Measurements from ENCODE around the gene MRPL20.
"Not testable (repeated sequence)": the region's sequence is repeated elsewhere in the genome, so short reads cannot be mapped to it uniquely, and the experiment has no call there.

DNA sequence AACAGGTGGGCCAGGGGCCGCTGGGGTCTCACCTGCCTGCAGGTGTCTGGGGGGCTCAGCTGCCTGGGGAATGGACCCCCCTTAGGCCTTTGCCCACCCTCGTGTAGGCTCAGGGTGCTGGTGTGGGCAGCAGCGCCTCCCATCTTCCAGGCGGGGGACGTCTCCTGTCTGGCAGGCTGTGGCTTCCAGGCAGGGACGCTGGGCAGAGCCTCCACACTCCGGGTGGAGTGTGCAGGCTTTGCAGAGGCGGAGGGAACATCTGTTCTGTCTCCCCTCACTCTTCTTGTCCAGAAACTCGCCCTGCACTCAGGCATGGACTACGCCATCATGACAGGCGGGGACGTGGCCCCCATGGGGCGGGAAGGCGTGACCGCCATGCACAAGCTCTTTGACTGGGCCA is 48.8 kb upstream of the MRPL20 start:
- TF ChIP-seq, protein P1, sequence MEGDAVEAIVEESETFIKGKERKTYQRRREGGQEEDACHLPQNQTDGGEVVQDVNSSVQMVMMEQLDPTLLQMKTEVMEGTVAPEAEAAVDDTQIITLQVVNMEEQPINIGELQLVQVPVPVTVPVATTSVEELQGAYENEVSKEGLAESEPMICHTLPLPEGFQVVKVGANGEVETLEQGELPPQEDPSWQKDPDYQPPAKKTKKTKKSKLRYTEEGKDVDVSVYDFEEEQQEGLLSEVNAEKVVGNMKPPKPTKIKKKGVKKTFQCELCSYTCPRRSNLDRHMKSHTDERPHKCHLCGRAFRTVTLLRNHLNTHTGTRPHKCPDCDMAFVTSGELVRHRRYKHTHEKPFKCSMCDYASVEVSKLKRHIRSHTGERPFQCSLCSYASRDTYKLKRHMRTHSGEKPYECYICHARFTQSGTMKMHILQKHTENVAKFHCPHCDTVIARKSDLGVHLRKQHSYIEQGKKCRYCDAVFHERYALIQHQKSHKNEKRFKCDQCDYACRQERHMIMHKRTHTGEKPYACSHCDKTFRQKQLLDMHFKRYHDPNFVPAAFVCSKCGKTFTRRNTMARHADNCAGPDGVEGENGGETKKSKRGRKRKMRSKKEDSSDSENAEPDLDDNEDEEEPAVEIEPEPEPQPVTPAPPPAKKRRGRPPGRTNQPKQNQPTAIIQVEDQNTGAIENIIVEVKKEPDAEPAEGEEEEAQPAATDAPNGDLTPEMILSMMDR (IDR thresholded peaks at IDR 0.05; ENCODE audit: poor library complexity, severe bottlenecking), result not testable (repeated sequence)
- not testable (repeated sequence) for TF ChIP-seq RAD21 (conservative IDR thresholded peaks at IDR 0.05); EZH2 (IDR thresholded peaks at IDR 0.05; ENCODE audit: borderline replicate concordance, insufficient read depth, low read length, poor library complexity, severe bottlenecking); SMC3 (conservative IDR thresholded peaks at IDR 0.05; ENCODE audit: poor library complexity); TAF1 (IDR thresholded peaks at IDR 0.05; ENCODE audit: low read depth); POLR2AphosphoS5 (IDR thresholded peaks at IDR 0.05); EP300 (conservative IDR thresholded peaks at IDR 0.05; ENCODE audit: poor library complexity, severe bottlenecking)
- TF ChIP-seq, protein P2, sequence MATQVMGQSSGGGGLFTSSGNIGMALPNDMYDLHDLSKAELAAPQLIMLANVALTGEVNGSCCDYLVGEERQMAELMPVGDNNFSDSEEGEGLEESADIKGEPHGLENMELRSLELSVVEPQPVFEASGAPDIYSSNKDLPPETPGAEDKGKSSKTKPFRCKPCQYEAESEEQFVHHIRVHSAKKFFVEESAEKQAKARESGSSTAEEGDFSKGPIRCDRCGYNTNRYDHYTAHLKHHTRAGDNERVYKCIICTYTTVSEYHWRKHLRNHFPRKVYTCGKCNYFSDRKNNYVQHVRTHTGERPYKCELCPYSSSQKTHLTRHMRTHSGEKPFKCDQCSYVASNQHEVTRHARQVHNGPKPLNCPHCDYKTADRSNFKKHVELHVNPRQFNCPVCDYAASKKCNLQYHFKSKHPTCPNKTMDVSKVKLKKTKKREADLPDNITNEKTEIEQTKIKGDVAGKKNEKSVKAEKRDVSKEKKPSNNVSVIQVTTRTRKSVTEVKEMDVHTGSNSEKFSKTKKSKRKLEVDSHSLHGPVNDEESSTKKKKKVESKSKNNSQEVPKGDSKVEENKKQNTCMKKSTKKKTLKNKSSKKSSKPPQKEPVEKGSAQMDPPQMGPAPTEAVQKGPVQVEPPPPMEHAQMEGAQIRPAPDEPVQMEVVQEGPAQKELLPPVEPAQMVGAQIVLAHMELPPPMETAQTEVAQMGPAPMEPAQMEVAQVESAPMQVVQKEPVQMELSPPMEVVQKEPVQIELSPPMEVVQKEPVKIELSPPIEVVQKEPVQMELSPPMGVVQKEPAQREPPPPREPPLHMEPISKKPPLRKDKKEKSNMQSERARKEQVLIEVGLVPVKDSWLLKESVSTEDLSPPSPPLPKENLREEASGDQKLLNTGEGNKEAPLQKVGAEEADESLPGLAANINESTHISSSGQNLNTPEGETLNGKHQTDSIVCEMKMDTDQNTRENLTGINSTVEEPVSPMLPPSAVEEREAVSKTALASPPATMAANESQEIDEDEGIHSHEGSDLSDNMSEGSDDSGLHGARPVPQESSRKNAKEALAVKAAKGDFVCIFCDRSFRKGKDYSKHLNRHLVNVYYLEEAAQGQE (IDR thresholded peaks at IDR 0.05; ENCODE audit: borderline replicate concordance), result not testable (repeated sequence)

Measured in neural cell (in vitro differentiated cells).